Osteocyte (in vitro differentiated cells): ENCODE results near the gene IQSEC3. TPM values are rescaled to one million over a fixed set of nuclear protein-coding genes. Genes with fewer than 3 reads are reported as not detected.
"Not testable (repeated sequence)": the region's sequence is repeated elsewhere in the genome, so short reads cannot be mapped to it uniquely, and the experiment has no call there.

Experiments used
- DNase-seq: peaks from one replicate; pipeline ENCODE4 v3.0.0; 2021; ENCODE audit warnings: mixed read lengths; ENCODE audit not compliant: unreplicated experiment; ENCODE audit errors: extremely low spot score
- H3K27ac Mint-ChIP-seq: one replicate; pipeline ENCODE4 v1.8.0; 2021; ENCODE audit warnings: mild to moderate bottlenecking, mixed read lengths; ENCODE audit not compliant: unreplicated experiment
- H3K27me3 Mint-ChIP-seq: one replicate; pipeline ENCODE4 v1.8.0; 2021; ENCODE audit warnings: mixed read lengths; ENCODE audit not compliant: unreplicated experiment
- H3K36me3 Mint-ChIP-seq: one replicate; pipeline ENCODE4 v1.8.0; 2021; ENCODE audit warnings: mixed read lengths; ENCODE audit not compliant: unreplicated experiment
- H3K4me1 Mint-ChIP-seq: one replicate; pipeline ENCODE4 v1.8.0; 2021; ENCODE audit warnings: mixed read lengths; ENCODE audit not compliant: unreplicated experiment
- H3K4me3 Mint-ChIP-seq: one replicate; pipeline ENCODE4 v1.8.0; 2021; ENCODE audit warnings: mild to moderate bottlenecking, moderate library complexity, mixed read lengths; ENCODE audit not compliant: unreplicated experiment
- H3K9me3 Mint-ChIP-seq: one replicate; pipeline ENCODE4 v1.8.0; 2021; ENCODE audit warnings: mixed read lengths; ENCODE audit not compliant: unreplicated experiment
- CTCF ChIP-seq: fragments of 200-600 bp; sonication (generic); IDR thresholded peaks from 2 replicates; pipeline ENCODE4 v1.5.0; 2021; ENCODE audit warnings: antibody characterized with exemption, mild to moderate bottlenecking, moderate library complexity
- total RNA-seq: library from RNA; stranded (reverse); gene quantifications from 2 replicates; pipeline ENCODE4 v1.2.1, GENCODE V29; 2021

The IQSEC3 gene
- total RNA-seq, 1 donor from 2014 or later, result 0.56 TPM

- H3K9me3 Mint-ChIP-seq, result no peaks in the 10 kb centered on the region
- no peaks in the 10 kb centered on the region for H3K27me3 Mint-ChIP-seq
- no peak for TF ChIP-seq CTCF
- no peaks in the 10 kb centered on the region for H3K4me1 Mint-ChIP-seq
- peak; percentile 76 for DNase-seq
- H3K36me3 Mint-ChIP-seq, result peaks cover 14% of the 10 kb centered on the region
- H3K27ac Mint-ChIP-seq, result no peak overlapping the region
- no peak overlapping the region for H3K4me3 Mint-ChIP-seq
Measured at GRCh38 chr12:22190-22529, 44.4 kb upstream of the IQSEC3 start.

- no peak overlapping the region for H3K27ac Mint-ChIP-seq
- peaks cover 14% of the 10 kb centered on the region for H3K36me3 Mint-ChIP-seq
- no peak overlapping the region for H3K4me3 Mint-ChIP-seq
- no peak for TF ChIP-seq CTCF
- no peaks in the 10 kb centered on the region for H3K4me1 Mint-ChIP-seq
- DNase-seq, result peak; percentile 70
- H3K27me3 Mint-ChIP-seq, result no peaks in the 10 kb centered on the region
- H3K9me3 Mint-ChIP-seq, result no peaks in the 10 kb centered on the region
Measured at GRCh38 chr12:22530-23201, 43.9 kb upstream of the IQSEC3 start.

- not testable (repeated sequence) for H3K4me1 Mint-ChIP-seq, H3K4me3 Mint-ChIP-seq, H3K9me3 Mint-ChIP-seq, DNase-seq, H3K27ac Mint-ChIP-seq, H3K27me3 Mint-ChIP-seq, H3K36me3 Mint-ChIP-seq
Measured at GRCh38 chr12:27904-28303, 38.7 kb upstream of the IQSEC3 start.

- H3K27me3 Mint-ChIP-seq, H3K36me3 Mint-ChIP-seq, DNase-seq, H3K27ac Mint-ChIP-seq, H3K9me3 Mint-ChIP-seq, H3K4me1 Mint-ChIP-seq, H3K4me3 Mint-ChIP-seq: not testable (repeated sequence)
Measured at GRCh38 chr12:38775-39174, 27.8 kb upstream of the IQSEC3 start.

GRCh38 chr12:39555-40265, 26.9 kb upstream of the IQSEC3 start:
- H3K4me3 Mint-ChIP-seq, H3K9me3 Mint-ChIP-seq, H3K27ac Mint-ChIP-seq, H3K4me1 Mint-ChIP-seq, H3K36me3 Mint-ChIP-seq: not testable (repeated sequence)
- peaks cover 15% of the 10 kb centered on the region for H3K27me3 Mint-ChIP-seq
- DNase-seq, result peak; percentile 72

- DNase-seq, result peak; percentile 84
- not testable (repeated sequence) for H3K27ac Mint-ChIP-seq, H3K9me3 Mint-ChIP-seq, H3K4me1 Mint-ChIP-seq, H3K4me3 Mint-ChIP-seq, H3K36me3 Mint-ChIP-seq
- H3K27me3 Mint-ChIP-seq, result peaks cover 42% of the 10 kb centered on the region
Measured at GRCh38 chr12:44352-44751, 22.2 kb upstream of the IQSEC3 start.

GRCh38 chr12:45235-45990, 21.2 kb upstream of the IQSEC3 start:
- H3K36me3 Mint-ChIP-seq, H3K27ac Mint-ChIP-seq, H3K9me3 Mint-ChIP-seq, H3K4me3 Mint-ChIP-seq, H3K4me1 Mint-ChIP-seq: not testable (repeated sequence)
- DNase-seq, result peak; percentile 85
- peaks cover 40% of the 10 kb centered on the region for H3K27me3 Mint-ChIP-seq

- not testable (repeated sequence) for H3K36me3 Mint-ChIP-seq, H3K4me1 Mint-ChIP-seq, H3K27ac Mint-ChIP-seq, H3K4me3 Mint-ChIP-seq, H3K9me3 Mint-ChIP-seq
- peak; percentile 84 for DNase-seq
- peaks cover 40% of the 10 kb centered on the region for H3K27me3 Mint-ChIP-seq
Measured at GRCh38 chr12:45991-46358, 20.6 kb upstream of the IQSEC3 start.

- H3K4me1 Mint-ChIP-seq, H3K27ac Mint-ChIP-seq, H3K9me3 Mint-ChIP-seq, H3K36me3 Mint-ChIP-seq, H3K4me3 Mint-ChIP-seq: not testable (repeated sequence)
- H3K27me3 Mint-ChIP-seq, result peaks cover 40% of the 10 kb centered on the region
- DNase-seq, result peak; percentile 63
Measured at GRCh38 chr12:46542-46941, 20.0 kb upstream of the IQSEC3 start.

- H3K4me3 Mint-ChIP-seq, H3K36me3 Mint-ChIP-seq, H3K4me1 Mint-ChIP-seq, H3K9me3 Mint-ChIP-seq, H3K27ac Mint-ChIP-seq: not testable (repeated sequence)
- peak; percentile 83 for DNase-seq
- peaks cover 41% of the 10 kb centered on the region for H3K27me3 Mint-ChIP-seq
Measured at GRCh38 chr12:47699-48226, 18.8 kb upstream of the IQSEC3 start.
